ENCODE measurements around the gene TSPAN2. TPM values are rescaled to one million over a fixed set of nuclear protein-coding genes. Genes with fewer than 3 reads are reported as not detected.

Gene TSPAN2
- total RNA-seq, 1 donor from 2014 or later = 4.3 TPM

GRCh38 chr1:115069659-115070308, 19.5 kb downstream of the TSPAN2 start:
- ATAC-seq (peak in 1 of 2 donors; percentile 32), DNase-seq (no peak)
- TF ChIP-seq CTCF (IDR thresholded peaks at IDR 0.05) = no peak
- Histone ChIP-seq H3K36me3 (no peaks in the 10 kb centered on the region), H3K9me3 (no peaks in the 10 kb centered on the region), H3K4me3 (no peak overlapping the region), H3K4me1 (no peaks in the 10 kb centered on the region), H3K27me3 (ENCODE audit: low read depth) (no peaks in the 10 kb centered on the region), H3K27ac (no peak overlapping the region)
- intact Hi-C loops (cut with DNase I) = no loop called here

- Histone ChIP-seq H3K4me3 (no peak overlapping the region), H3K9me3 (no peaks in the 10 kb centered on the region), H3K27ac (no peak overlapping the region), H3K27me3 (ENCODE audit: low read depth) (no peaks in the 10 kb centered on the region), H3K4me1 (no peaks in the 10 kb centered on the region), H3K36me3 (no peaks in the 10 kb centered on the region)
- no peak for TF ChIP-seq CTCF (IDR thresholded peaks at IDR 0.05)
- ATAC-seq = peak in 1 of 2 donors; percentile 45
- intact Hi-C loops (cut with DNase I) = no loop called here
- DNase-seq = no peak
These were observed 20.3 kb downstream of the TSPAN2 start for GRCh38 chr1:115068826-115069585.

- Histone ChIP-seq H3K4me3 (no peak overlapping the region), H3K9me3 (no peaks in the 10 kb centered on the region), H3K27ac (no peak overlapping the region), H3K4me1 (peaks cover 5% of the 10 kb centered on the region), H3K27me3 (ENCODE audit: low read depth) (no peaks in the 10 kb centered on the region), H3K36me3 (no peaks in the 10 kb centered on the region)
- no peak for DNase-seq
- no peak for TF ChIP-seq CTCF (IDR thresholded peaks at IDR 0.05)
- no peak for ATAC-seq
- intact Hi-C loops (cut with DNase I) = no loop called here
These were observed 22.0 kb downstream of the TSPAN2 start for GRCh38 chr1:115067161-115067859.

GRCh38 chr1:115065021-115065420, 24.3 kb downstream of the TSPAN2 start:
- H3K9me3 ChIP-seq = no peaks in the 10 kb centered on the region
- intact Hi-C loops (cut with DNase I) = no loop called here
- H3K4me3 ChIP-seq = no peak overlapping the region
- DNase-seq (no peak), ATAC-seq (no peak)
- H3K27me3 ChIP-seq (ENCODE audit: low read depth) = no peaks in the 10 kb centered on the region
- H3K27ac ChIP-seq = no peak overlapping the region
- TF ChIP-seq CTCF (IDR thresholded peaks at IDR 0.05) = no peak
- H3K36me3 ChIP-seq = no peaks in the 10 kb centered on the region
- H3K4me1 ChIP-seq = peaks cover 8% of the 10 kb centered on the region

GRCh38 chr1:115064461-115064860, 24.8 kb downstream of the TSPAN2 start:
- intact Hi-C loops (cut with DNase I) = no loop called here
- no peak for TF ChIP-seq CTCF (IDR thresholded peaks at IDR 0.05)
- ATAC-seq (no peak), DNase-seq (no peak)
- Histone ChIP-seq H3K36me3 (no peaks in the 10 kb centered on the region), H3K9me3 (no peaks in the 10 kb centered on the region), H3K27me3 (ENCODE audit: low read depth) (no peaks in the 10 kb centered on the region), H3K27ac (no peak overlapping the region), H3K4me1 (peaks cover 8% of the 10 kb centered on the region), H3K4me3 (no peak overlapping the region)

Measured in lower lobe of right lung (tissue), 2 donors.